Measurements from ENCODE around the gene CAMTA1.

DNA sequence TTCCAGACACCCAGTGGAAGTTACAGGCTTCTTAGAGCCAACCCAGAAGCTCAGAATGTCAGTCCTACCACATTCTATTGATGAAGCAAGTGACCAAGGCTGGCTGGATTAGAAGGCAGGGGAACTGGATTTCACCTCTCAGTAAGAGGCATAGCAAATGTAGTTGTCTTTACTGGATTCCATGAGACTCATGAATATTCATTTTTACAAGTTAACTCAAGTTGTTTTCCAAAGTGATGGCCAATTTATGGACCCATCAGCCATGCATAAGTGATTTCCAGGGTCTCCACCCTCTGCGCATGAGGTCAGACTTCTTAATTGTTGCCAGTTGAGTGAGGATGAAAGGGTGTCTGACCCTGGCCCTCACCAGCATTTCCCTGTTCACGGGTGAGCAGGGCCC lies 559.0 kb downstream of the CAMTA1 start:
- TF ChIP-seq CSDC2 (CRISPR knock-in tag; IDR thresholded peaks at IDR 0.05) (no peak), ZNF565 (CRISPR knock-in tag; conservative IDR thresholded peaks at IDR 0.05; ENCODE audit: low read depth) (no peak), BACH2 (CRISPR knock-in tag; IDR thresholded peaks at IDR 0.05; ENCODE audit: borderline replicate concordance) (no peak), ARNTL (CRISPR knock-in tag; IDR thresholded peaks at IDR 0.05; ENCODE audit: borderline replicate concordance, low read depth) (no peak), PPARA (CRISPR knock-in tag; IDR thresholded peaks at IDR 0.05; ENCODE audit: borderline replicate concordance) (no peak), ZFP30 (CRISPR knock-in tag; IDR thresholded peaks at IDR 0.05) (no peak), ZFP3 (CRISPR knock-in tag; IDR thresholded peaks at IDR 0.05) (no peak), RARB (CRISPR knock-in tag; IDR thresholded peaks at IDR 0.05) (no peak), SNAI2 (CRISPR knock-in tag; IDR thresholded peaks at IDR 0.05) (no peak)
- TF ChIP-seq, protein P1, sequence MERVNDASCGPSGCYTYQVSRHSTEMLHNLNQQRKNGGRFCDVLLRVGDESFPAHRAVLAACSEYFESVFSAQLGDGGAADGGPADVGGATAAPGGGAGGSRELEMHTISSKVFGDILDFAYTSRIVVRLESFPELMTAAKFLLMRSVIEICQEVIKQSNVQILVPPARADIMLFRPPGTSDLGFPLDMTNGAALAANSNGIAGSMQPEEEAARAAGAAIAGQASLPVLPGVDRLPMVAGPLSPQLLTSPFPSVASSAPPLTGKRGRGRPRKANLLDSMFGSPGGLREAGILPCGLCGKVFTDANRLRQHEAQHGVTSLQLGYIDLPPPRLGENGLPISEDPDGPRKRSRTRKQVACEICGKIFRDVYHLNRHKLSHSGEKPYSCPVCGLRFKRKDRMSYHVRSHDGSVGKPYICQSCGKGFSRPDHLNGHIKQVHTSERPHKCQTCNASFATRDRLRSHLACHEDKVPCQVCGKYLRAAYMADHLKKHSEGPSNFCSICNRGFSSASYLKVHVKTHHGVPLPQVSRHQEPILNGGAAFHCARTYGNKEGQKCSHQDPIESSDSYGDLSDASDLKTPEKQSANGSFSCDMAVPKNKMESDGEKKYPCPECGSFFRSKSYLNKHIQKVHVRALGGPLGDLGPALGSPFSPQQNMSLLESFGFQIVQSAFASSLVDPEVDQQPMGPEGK (CRISPR knock-in tag; IDR thresholded peaks at IDR 0.05; ENCODE audit: borderline replicate concordance), result no peak
- TF ChIP-seq, protein P2, sequence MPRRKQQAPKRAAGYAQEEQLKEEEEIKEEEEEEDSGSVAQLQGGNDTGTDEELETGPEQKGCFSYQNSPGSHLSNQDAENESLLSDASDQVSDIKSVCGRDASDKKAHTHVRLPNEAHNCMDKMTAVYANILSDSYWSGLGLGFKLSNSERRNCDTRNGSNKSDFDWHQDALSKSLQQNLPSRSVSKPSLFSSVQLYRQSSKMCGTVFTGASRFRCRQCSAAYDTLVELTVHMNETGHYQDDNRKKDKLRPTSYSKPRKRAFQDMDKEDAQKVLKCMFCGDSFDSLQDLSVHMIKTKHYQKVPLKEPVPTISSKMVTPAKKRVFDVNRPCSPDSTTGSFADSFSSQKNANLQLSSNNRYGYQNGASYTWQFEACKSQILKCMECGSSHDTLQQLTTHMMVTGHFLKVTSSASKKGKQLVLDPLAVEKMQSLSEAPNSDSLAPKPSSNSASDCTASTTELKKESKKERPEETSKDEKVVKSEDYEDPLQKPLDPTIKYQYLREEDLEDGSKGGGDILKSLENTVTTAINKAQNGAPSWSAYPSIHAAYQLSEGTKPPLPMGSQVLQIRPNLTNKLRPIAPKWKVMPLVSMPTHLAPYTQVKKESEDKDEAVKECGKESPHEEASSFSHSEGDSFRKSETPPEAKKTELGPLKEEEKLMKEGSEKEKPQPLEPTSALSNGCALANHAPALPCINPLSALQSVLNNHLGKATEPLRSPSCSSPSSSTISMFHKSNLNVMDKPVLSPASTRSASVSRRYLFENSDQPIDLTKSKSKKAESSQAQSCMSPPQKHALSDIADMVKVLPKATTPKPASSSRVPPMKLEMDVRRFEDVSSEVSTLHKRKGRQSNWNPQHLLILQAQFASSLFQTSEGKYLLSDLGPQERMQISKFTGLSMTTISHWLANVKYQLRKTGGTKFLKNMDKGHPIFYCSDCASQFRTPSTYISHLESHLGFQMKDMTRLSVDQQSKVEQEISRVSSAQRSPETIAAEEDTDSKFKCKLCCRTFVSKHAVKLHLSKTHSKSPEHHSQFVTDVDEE (CRISPR knock-in tag; IDR thresholded peaks at IDR 0.05), result no peak
- TF ChIP-seq, protein P3, sequence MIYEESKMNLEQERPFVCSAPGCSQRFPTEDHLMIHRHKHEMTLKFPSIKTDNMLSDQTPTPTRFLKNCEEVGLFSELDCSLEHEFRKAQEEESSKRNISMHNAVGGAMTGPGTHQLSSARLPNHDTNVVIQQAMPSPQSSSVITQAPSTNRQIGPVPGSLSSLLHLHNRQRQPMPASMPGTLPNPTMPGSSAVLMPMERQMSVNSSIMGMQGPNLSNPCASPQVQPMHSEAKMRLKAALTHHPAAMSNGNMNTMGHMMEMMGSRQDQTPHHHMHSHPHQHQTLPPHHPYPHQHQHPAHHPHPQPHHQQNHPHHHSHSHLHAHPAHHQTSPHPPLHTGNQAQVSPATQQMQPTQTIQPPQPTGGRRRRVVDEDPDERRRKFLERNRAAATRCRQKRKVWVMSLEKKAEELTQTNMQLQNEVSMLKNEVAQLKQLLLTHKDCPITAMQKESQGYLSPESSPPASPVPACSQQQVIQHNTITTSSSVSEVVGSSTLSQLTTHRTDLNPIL (CRISPR knock-in tag; IDR thresholded peaks at IDR 0.05; ENCODE audit: low read depth), result no peak
- TF ChIP-seq, protein P4, sequence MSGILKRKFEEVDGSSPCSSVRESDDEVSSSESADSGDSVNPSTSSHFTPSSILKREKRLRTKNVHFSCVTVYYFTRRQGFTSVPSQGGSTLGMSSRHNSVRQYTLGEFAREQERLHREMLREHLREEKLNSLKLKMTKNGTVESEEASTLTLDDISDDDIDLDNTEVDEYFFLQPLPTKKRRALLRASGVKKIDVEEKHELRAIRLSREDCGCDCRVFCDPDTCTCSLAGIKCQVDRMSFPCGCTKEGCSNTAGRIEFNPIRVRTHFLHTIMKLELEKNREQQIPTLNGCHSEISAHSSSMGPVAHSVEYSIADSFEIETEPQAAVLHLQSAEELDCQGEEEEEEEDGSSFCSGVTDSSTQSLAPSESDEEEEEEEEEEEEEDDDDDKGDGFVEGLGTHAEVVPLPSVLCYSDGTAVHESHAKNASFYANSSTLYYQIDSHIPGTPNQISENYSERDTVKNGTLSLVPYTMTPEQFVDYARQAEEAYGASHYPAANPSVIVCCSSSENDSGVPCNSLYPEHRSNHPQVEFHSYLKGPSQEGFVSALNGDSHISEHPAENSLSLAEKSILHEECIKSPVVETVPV (CRISPR knock-in tag; IDR thresholded peaks at IDR 0.05), result no peak
